GM12878 (cell line): Measurements from ENCODE around the gene SLC12A6. TPM values are rescaled to one million over a fixed set of nuclear protein-coding genes. Genes with fewer than 3 reads are reported as not detected.

Experiments
- ESRRA ChIP-seq: IDR thresholded peaks from 2 replicates; pipeline ENCODE4 v1.6.1; 2012; ENCODE audit warnings: mild to moderate bottlenecking, low read length, improper control_type of control experiment
- KAT2A ChIP-seq: conservative IDR thresholded peaks from 2 replicates; pipeline ENCODE4 v1.6.1; 2011; ENCODE audit warnings: low read depth, low read length; ENCODE audit not compliant: control insufficient read depth
- KDM1A ChIP-seq: fragments of 200-600 bp; sonication (generic); IDR thresholded peaks from 2 replicates; pipeline ENCODE4 v1.6.1; 2016; ENCODE audit warnings: borderline replicate concordance
- PML ChIP-seq: IDR thresholded peaks from 2 replicates; pipeline ENCODE4 v1.6.1; 2012; ENCODE audit warnings: low read length, inconsistent platforms
- TCF3 ChIP-seq: IDR thresholded peaks from 2 replicates; pipeline ENCODE4 v1.6.1; 2012; ENCODE audit warnings: low read depth, mild to moderate bottlenecking, low read length, borderline replicate concordance; ENCODE audit not compliant: insufficient read depth
- polyA plus RNA-seq, 11 experiments: library from polyadenylated mRNA; depleted of rRNA in 4 of 11; unstranded in 6 of 11; stranded (reverse) in 5 of 11; fragments of >200 nt; fragmentation: Nextera tagmentation in 4 of 11; fragmentation: Illumina TruSeq in 1 of 11; extraction: Ambion mirVana in 4 of 11; extraction: Trizol in 1 of 11; gene quantifications; 1 replicate in 1 of 11; 2 replicates in 10 of 11; pipeline versions ENCODE4 v1.2.1 to v1.2.3, GENCODE V29; 2011 to 2016; ENCODE audit warnings: inconsistent platforms in 2 of 11, missing spikeins in 2 of 11, low read depth in 1 of 11
- total RNA-seq, 4 experiments: library from RNA; depleted of rRNA in 3 of 4; stranded (reverse); fragments of >200 nt in 3 of 4; fragmentation: Illumina TruSeq in 1 of 4; extraction: Trizol in 1 of 4; gene quantifications; 2 replicates each; pipeline versions ENCODE4 v1.2.1 to v1.2.3, GENCODE V29; 2013 to 2021
- TF ChIP-seq, protein P1 (sequence below): fragments of 450-650 bp; IDR thresholded peaks from 2 replicates; pipeline ENCODE4 v1.6.1; 2017; ENCODE audit warnings: mild to moderate bottlenecking, moderate library complexity
- TF ChIP-seq, protein P2 (sequence below): fragments of 450-650 bp; IDR thresholded peaks from 2 replicates; pipeline ENCODE4 v1.6.1; 2018; ENCODE audit warnings: mild to moderate bottlenecking, low read depth, moderate library complexity; ENCODE audit not compliant: partially characterized antibody

SLC12A6 gene
- total and polyA plus RNA-seq, 10 of the 15 experiments (the other 5 are each of a cell fraction or from before 2014, with no cell fraction given) = 4.7 to 94.4 (median 34.2) TPM

- TF ChIP-seq, protein P1, sequence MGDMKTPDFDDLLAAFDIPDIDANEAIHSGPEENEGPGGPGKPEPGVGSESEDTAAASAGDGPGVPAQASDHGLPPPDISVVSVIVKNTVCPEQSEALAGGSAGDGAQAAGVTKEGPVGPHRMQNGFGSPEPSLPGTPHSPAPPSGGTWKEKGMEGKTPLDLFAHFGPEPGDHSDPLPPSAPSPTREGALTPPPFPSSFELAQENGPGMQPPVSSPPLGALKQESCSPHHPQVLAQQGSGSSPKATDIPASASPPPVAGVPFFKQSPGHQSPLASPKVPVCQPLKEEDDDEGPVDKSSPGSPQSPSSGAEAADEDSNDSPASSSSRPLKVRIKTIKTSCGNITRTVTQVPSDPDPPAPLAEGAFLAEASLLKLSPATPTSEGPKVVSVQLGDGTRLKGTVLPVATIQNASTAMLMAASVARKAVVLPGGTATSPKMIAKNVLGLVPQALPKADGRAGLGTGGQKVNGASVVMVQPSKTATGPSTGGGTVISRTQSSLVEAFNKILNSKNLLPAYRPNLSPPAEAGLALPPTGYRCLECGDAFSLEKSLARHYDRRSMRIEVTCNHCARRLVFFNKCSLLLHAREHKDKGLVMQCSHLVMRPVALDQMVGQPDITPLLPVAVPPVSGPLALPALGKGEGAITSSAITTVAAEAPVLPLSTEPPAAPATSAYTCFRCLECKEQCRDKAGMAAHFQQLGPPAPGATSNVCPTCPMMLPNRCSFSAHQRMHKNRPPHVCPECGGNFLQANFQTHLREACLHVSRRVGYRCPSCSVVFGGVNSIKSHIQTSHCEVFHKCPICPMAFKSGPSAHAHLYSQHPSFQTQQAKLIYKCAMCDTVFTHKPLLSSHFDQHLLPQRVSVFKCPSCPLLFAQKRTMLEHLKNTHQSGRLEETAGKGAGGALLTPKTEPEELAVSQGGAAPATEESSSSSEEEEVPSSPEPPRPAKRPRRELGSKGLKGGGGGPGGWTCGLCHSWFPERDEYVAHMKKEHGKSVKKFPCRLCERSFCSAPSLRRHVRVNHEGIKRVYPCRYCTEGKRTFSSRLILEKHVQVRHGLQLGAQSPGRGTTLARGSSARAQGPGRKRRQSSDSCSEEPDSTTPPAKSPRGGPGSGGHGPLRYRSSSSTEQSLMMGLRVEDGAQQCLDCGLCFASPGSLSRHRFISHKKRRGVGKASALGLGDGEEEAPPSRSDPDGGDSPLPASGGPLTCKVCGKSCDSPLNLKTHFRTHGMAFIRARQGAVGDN = peak; percentile 76
- TF ChIP-seq PML (peak; percentile 83), TCF3 (no peak), KDM1A (no peak), ESRRA (no peak), KAT2A (no peak)
- TF ChIP-seq, protein P2, sequence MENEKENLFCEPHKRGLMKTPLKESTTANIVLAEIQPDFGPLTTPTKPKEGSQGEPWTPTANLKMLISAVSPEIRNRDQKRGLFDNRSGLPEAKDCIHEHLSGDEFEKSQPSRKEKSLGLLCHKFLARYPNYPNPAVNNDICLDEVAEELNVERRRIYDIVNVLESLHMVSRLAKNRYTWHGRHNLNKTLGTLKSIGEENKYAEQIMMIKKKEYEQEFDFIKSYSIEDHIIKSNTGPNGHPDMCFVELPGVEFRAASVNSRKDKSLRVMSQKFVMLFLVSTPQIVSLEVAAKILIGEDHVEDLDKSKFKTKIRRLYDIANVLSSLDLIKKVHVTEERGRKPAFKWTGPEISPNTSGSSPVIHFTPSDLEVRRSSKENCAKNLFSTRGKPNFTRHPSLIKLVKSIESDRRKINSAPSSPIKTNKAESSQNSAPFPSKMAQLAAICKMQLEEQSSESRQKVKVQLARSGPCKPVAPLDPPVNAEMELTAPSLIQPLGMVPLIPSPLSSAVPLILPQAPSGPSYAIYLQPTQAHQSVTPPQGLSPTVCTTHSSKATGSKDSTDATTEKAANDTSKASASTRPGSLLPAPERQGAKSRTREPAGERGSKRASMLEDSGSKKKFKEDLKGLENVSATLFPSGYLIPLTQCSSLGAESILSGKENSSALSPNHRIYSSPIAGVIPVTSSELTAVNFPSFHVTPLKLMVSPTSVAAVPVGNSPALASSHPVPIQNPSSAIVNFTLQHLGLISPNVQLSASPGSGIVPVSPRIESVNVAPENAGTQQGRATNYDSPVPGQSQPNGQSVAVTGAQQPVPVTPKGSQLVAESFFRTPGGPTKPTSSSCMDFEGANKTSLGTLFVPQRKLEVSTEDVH = peak; percentile 78
Observed at GRCh38 chr15:34342737-34343575, 5.4 kb upstream of the SLC12A6 start, which contains the start of the genes NOP10 and NUTM1 (continued).
